Activated CD8-positive, alpha-beta memory T cell treated with anti-CD3 and anti-CD28 coated beads for 4 hours (primary cell): ENCODE data around the gene CXorf49.
"Not testable (repeated sequence)": the region's sequence is repeated elsewhere in the genome, so short reads cannot be mapped to it uniquely, and the experiment has no call there.

ENCODE experiments used
- DNase-seq, 2 donors: peaks; one replicate each; pipeline ENCODE4 v3.0.0-alpha.2; 2020; ENCODE audit warnings: low read depth in 2 of 2

CXorf49 gene

DNA sequence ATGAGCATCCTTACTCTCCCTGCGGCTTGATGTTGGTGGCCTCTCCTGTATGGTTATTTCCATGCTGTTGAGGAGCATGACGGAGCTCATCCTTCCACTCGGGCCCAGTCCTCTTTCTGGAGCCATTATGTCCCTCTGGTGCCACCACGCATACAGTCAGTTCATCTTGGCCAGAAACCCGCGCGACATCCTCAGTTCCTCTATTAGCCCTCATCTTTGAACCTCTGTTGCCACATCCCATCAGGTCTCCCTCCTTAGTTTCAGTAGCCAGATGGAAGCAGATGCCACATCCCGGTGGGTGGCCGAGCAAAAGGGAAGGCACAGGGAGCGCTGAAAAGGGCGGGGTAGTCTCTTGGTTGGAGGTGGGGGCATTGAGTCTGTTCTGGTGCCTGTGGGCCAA, 46.1 kb downstream of the CXorf49 start:
- DNase-seq, result no peak

DNA sequence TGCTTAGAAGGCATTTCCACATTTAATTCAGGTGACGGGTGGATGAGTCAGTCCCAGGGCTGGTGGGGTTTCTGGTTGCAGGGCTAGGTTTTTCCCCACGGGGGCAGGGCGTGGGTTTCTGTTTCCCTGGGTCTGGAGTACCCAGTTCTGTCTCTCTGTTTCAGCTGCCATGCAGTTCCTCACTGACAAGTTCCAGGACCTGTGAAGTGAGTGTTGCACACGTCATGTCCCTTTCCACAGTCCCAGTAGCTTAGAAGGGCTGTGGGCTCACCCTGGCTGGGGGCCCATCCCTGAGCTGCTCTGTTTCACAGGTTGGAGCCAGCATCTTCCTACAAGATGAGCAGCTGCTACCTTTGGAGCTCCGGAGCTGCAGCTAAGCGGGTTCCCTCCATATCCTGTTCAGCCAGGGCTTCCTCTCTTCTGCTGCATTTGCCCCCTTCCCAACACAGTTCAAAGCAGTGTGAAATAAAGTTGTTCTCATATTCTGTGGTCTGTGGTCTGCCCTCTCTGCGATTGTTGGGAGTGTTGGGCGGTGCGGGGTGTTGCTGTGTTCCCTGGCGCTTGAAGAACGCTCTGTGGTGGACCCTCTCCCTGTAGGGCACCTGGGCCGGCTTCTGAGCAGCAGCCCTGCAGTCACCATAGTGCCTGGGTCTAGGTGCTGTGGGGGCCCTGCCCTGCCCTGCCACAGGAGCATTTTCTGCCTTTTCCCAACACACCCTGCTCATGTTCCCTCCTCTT, 46.9 kb downstream of the CXorf49 start:
- peak in 1 of 2 donors; percentile 18 for DNase-seq

DNA sequence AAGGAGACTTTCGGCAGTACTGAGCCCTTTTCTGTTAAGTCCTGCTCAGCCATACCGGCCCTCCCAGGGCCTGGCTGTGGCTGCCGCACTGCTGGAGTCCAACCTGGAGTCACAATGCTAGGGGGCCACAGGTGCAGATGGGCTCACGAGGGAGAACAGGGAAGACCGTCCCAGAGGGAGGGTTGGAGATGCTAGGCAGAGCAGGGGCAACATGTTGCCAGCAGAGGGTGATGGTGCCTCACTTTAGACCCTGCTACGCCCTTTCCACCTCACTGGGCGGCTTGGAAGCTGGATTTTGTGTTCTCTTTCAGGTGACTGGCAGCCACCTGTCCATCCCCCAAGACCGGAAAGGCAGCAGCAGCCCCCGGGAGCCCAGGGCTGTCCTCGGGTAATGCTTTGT, 48.1 kb downstream of the CXorf49 start:
- DNase-seq, result not testable (repeated sequence)

DNA sequence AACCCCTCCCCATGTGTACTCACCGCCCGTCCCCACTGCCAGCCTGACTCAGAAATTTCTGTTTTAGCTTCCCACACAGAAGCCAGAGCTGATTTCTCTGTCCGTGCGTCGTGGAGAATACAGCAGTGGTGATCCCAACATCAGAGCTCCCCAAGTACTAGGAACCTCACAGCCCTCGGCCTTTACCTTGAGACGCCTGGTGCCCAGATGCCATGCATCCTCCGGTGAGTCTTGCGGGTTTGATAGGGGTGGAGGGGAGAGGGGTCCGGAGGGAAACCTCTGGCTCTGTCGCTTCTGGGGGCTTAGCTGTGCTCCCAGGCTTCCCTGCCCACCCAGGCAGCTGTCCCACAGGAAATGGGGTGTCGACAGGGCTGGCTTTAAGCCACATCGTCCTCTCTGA, 48.6 kb downstream of the CXorf49 start:
- DNase-seq, result no peak

DNA sequence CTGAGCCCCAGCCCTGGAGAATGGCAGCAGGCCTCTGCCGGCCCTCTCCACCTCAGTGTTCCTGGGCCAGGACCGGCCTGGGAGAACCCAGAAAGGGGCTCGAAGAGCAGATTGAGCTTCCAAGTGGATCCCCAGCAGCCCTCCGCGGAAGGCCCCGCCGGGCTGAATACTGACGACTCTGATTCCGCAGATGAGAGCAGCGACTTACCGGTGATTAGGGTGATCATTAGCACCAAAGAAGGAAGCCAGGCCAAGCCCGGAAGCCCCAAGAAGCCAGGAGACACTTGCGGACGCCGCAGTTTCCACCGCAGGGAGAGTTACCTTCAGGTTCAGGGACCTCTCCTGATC, 49.9 kb downstream of the CXorf49 start:
- no peak for DNase-seq

DNA sequence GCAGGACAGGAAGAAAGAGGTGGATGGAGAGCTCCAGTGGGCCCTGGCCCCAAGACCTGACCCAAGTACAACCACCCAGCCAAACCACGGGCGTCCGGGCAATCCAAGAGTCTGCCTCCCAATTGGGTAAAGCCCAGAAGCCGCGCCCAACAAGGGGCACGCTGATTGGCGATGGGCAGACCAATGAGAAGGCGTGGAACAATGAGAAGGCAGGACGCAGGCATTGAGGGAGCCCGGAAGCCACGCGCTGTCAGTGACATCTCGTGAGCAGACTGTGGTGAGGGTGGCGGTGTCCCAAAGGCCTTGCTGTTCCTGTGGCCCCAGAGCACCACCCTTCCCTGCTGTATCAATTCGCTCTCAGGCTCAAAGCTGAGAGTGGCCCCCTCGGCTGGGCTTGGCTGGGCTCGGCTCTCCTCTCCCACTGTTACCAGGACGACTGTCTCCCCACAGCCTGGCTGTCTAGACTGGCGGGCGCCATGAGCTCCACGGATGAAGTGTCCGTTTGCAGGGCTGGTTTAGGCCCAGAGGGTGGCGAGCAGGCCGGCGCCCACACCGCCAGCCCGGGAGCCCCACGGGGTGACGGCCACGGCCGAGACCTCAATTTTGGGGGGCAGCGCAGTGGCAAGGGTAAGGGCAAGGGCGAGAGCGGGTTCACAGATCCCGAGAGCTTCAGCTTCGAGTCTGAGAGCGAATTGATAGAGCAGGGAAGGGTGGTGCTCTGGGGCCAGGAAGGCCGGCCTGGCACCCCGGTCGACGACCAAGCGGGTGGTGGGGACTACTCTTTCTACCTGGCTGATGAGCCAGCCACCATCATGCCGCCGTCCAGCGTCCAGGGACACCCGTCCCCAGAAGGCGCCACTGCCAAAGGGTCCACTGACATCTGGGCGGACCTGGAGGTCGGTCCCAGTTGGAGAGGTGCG, 50.5 kb downstream of the CXorf49 start, which contains the start of gene LOC101059915:
Gene LOC101059915 (plus strand): TSS at position 219 of the 920 bp plus-strand sequence.
- no peak for DNase-seq

DNA sequence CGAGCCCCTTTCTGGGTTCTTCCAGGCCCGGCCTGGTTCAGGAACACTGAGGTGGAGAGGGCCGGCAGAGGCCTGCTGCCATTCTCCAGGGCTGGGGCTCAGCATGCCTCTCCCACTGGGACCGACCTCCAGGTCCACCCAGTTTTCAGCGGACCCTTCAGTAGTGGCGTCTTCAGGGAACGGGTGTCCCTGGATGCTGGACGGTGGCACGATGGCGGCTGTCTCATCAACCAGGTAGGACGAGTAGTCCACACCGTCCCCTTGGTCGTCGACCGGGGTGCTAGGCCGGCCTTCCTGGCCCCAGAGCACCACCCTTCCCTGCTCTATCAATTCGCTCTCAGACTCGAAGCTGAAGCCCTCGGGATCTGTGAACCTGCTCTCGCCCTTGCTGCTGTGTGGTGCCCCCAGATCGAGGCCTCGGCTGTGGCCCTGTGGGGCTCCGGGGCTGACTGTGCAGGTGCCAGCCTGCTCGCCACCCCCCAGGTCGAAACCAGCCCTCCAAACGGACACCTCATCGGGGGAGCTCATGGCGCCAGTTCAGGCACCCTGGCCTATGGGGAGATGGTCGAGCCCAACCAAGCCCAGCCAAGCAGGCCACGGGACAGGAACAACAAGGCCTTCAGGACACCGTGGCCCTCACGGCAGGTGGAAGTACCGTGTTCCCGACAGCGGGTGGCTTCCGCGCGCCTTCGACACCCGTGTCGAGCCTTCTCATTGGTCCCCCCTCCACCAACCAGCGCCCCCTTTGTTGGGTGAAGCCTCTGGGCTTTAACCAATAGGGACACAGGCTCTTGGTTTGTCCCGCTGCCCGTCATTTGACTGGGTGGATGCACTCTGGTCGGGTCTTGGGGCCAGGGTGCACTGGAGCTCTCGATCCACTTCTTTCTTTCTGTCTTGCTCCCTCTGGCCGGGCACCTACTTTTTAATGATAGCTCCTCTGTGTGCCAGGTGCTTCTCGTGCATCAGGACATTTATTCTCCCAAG, 51.6 kb downstream of the CXorf49 start:
- DNase-seq, result no peak

DNA sequence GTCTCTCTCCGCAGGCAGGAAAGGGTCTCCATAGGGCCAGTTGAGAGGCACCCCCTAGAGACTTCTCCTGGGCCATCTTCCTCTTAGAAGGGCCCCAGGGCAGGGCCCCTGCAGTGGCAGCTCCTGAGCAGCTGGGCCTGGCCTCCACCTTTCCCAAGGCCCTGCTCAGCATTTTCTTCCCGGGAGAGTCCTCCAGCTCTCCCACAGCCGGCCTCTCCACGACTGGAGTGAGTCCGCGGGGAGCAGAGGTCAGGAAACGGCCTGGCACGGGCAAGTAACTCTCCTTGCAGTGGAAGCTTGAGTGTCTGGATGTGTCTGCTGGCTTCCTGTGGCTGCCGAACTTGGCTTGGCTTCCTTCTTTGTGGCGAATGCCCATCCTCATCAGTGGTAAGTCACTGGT, 52.3 kb downstream of the CXorf49 start:
- DNase-seq, result no peak

DNA sequence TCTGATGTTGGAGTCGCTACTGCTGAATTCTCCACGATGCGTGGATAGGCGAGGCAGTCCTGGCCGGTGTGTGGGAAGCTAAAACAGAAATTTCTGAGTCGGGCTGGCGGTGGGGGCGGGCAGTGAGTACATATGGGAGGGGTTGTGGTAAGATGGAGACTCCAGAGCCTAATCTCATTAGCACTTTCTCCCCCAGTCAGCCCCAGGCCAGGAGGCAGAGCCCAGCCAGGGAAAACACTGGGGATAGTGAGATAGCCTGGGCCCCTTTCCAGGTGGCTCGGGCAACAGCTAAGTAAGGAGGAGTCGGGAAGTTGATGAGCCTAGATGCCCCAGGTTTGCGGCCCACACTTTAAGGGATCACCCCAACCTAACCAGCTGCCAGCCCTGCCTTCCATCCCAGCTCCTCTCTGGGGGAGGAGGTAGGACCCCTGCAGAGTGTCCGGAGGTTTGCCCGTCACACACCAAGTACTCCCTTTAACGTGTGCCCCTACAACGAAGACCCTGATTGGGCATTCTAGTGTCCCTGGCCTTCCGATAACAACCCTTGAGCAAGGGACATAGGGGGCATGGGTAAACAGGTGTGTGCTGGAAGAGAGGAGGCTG, 53.1 kb downstream of the CXorf49 start:
- no peak for DNase-seq
